Mesenteric fat pad (tissue), 1 donor: ENCODE measurements around the gene TEX28. TPM values are rescaled to one million over a fixed set of nuclear protein-coding genes. Genes with fewer than 3 reads are reported as not detected.
"Not testable (repeated sequence)": the region's sequence is repeated elsewhere in the genome, so short reads cannot be mapped to it uniquely, and the experiment has no call there.

Source experiments
- DNase-seq: peaks from one replicate; pipeline ENCODE4 v3.0.0-alpha.2; 2020; ENCODE audit warnings: low spot score
- long read RNA-seq: library from polyadenylated mRNA; unstranded; transcript quantifications from one replicate; pipeline ENCODE4 v2.0.0, GENCODE V29; 2020
- total RNA-seq: library from RNA; stranded (reverse); fragmentation: NEBNext Ultra II Directional; extraction: Animal tissue kit (Norgen Biotek cat#: 25700); gene quantifications from one replicate; pipeline ENCODE4 v1.2.1, GENCODE V29; 2021
- donor health status: DM: yes; HTN: yes; CAD: no.

The TEX28 gene
- not detected for total RNA-seq
- long read RNA-seq, result 0 reads

GRCh38 chrX:154294791-154295574, at the start of gene TEX28:
Gene TEX28 (minus strand): TSS chrX:154295124. CDS start chrX:154292117, 3,007 bp downstream.
- DNase-seq, result no peak

- DNase-seq, result not testable (repeated sequence)
These were observed 48.7 kb upstream of the TEX28 start for GRCh38 chrX:154343620-154344019.

GRCh38 chrX:154343063-154343462, 48.1 kb upstream of the TEX28 start:
- not testable (repeated sequence) for DNase-seq

- DNase-seq, result not testable (repeated sequence)
These were observed 46.7 kb upstream of the TEX28 start for GRCh38 chrX:154341399-154342298.

GRCh38 chrX:154334496-154334895, 39.6 kb upstream of the TEX28 start:
- no peak for DNase-seq

GRCh38 chrX:154333837-154334271, 38.9 kb upstream of the TEX28 start:
- DNase-seq, result no peak

GRCh38 chrX:154333116-154333515, 38.2 kb upstream of the TEX28 start:
- no peak for DNase-seq

GRCh38 chrX:154332561-154332960, 37.6 kb upstream of the TEX28 start:
- DNase-seq, result no peak

GRCh38 chrX:154329294-154329693, 34.4 kb upstream of the TEX28 start:
- DNase-seq, result no peak

GRCh38 chrX:154328646-154329045, 33.7 kb upstream of the TEX28 start:
- no peak for DNase-seq

GRCh38 chrX:154327038-154327820, 32.3 kb upstream of the TEX28 start:
- DNase-seq, result no peak

GRCh38 chrX:154325541-154325940, 30.6 kb upstream of the TEX28 start:
- DNase-seq, result no peak

GRCh38 chrX:154323537-154323936, 28.6 kb upstream of the TEX28 start:
- no peak for DNase-seq

GRCh38 chrX:154322890-154323289, 28.0 kb upstream of the TEX28 start:
- DNase-seq, result no peak

GRCh38 chrX:154321594-154321993, 26.7 kb upstream of the TEX28 start:
- DNase-seq, result no peak

GRCh38 chrX:154321152-154321551, 26.2 kb upstream of the TEX28 start:
- DNase-seq, result no peak

GRCh38 chrX:154320406-154320805, 25.5 kb upstream of the TEX28 start:
- DNase-seq, result no peak

GRCh38 chrX:154317391-154317995, 22.6 kb upstream of the TEX28 start:
- DNase-seq, result no peak

- DNase-seq, result no peak
These were observed 20.5 kb upstream of the TEX28 start for GRCh38 chrX:154315416-154315815.

- no peak for DNase-seq
These were observed 18.2 kb upstream of the TEX28 start for GRCh38 chrX:154313147-154313546.

GRCh38 chrX:154312116-154312515, 17.2 kb upstream of the TEX28 start:
- no peak for DNase-seq
